Colonic mucosa (tissue), 4 donors: Measurements from ENCODE around the gene KIF24. TPM values are rescaled to one million over a fixed set of nuclear protein-coding genes. Genes with fewer than 3 reads are reported as not detected.
"Not testable (repeated sequence)": the region's sequence is repeated elsewhere in the genome, so short reads cannot be mapped to it uniquely, and the experiment has no call there.

ENCODE experiments used
- DNase-seq: peaks from one replicate; pipeline ENCODE4 v3.0.0-alpha.2; 2020
- H3K27ac ChIP-seq: fragments of 200-600 bp; one replicate; pipeline ENCODE4 v1.8.0; 2021
- H3K27me3 ChIP-seq: fragments of 200-600 bp; one replicate; pipeline ENCODE4 v1.8.0; 2021
- H3K36me3 ChIP-seq: fragments of 200-600 bp; one replicate; pipeline ENCODE4 v1.8.0; 2021
- H3K4me1 ChIP-seq: fragments of 200-600 bp; one replicate; pipeline ENCODE4 v1.8.0; 2021; ENCODE audit warnings: mild to moderate bottlenecking
- H3K4me3 ChIP-seq: fragments of 200-600 bp; one replicate; pipeline ENCODE4 v1.8.0; 2021
- H3K9ac ChIP-seq, 2 donors: one replicate each; pipeline ENCODE4 v1.7.0; 2013; ENCODE audit warnings: control low read depth in 2 of 2, low read depth in 2 of 2, low read length in 2 of 2
- H3K9me3 ChIP-seq: fragments of 200-600 bp; one replicate; pipeline ENCODE4 v1.8.0; 2021
- CTCF ChIP-seq: fragments of 200-600 bp; IDR thresholded peaks from one replicate; pipeline ENCODE4 v1.8.0; 2022; ENCODE audit warnings: antibody characterized with exemption, mild to moderate bottlenecking
- intact Hi-C: fragments of 100-400 bp; cut with DNase I; formaldehyde crosslinking; loops from one replicate; pipeline ENCODE4 v1.14.1; 2022
- total RNA-seq, 2 donors: library from RNA; stranded (reverse); fragmentation: NEBNext Ultra II Directional in 1 of 2; extraction: Animal tissue kit (Norgen Biotek cat#: 25700) in 1 of 2; gene quantifications; one replicate each; pipeline ENCODE4 v1.2.1, GENCODE V29; 2021
- donor health status: healthy.
- donor health status: DM: no; HTN: no; CAD: no.
- donor health status: DM: no; HTN: no; CAD: no.

KIF24 gene
- total RNA-seq, 2 donors from 2014 or later: 2.2 to 7.3 TPM

- Histone ChIP-seq H3K36me3 (no peaks in the 10 kb centered on the region), H3K9me3 (no peaks in the 10 kb centered on the region), H3K9ac (no peak overlapping the region), H3K27me3 (no peaks in the 10 kb centered on the region), H3K27ac (no peak overlapping the region), H3K4me3 (no peak overlapping the region), H3K4me1 (no peaks in the 10 kb centered on the region)
- TF ChIP-seq CTCF: no peak
- intact Hi-C loops: no loop called here
- no peak for DNase-seq
Observed at GRCh38 chr9:34372467-34373011, 43.5 kb upstream of the KIF24 start.

GRCh38 chr9:34371886-34372466 is 42.9 kb upstream of the KIF24 start:
- no peak for DNase-seq

GRCh38 chr9:34370970-34371880 is 42.2 kb upstream of the KIF24 start:
- intact Hi-C loops: no loop called here
- no peak for TF ChIP-seq CTCF
- Histone ChIP-seq H3K27ac (no peak overlapping the region), H3K9ac (no peak overlapping the region), H3K27me3 (no peaks in the 10 kb centered on the region), H3K4me1 (no peaks in the 10 kb centered on the region), H3K9me3 (no peaks in the 10 kb centered on the region), H3K36me3 (no peaks in the 10 kb centered on the region), H3K4me3 (no peak overlapping the region)
- no peak for DNase-seq

More at GRCh38 chr9:34371886-34372466, 42.9 kb upstream of the KIF24 start:
- Histone ChIP-seq H3K4me3 (no peak overlapping the region), H3K4me1 (no peaks in the 10 kb centered on the region), H3K9me3 (no peaks in the 10 kb centered on the region), H3K27ac (no peak overlapping the region), H3K36me3 (no peaks in the 10 kb centered on the region), H3K9ac (no peak overlapping the region), H3K27me3 (no peaks in the 10 kb centered on the region)
- no peak for TF ChIP-seq CTCF
- intact Hi-C loops: no loop called here

GRCh38 chr9:34370335-34370969 is 41.4 kb upstream of the KIF24 start:
- Histone ChIP-seq H3K27me3 (no peaks in the 10 kb centered on the region), H3K9me3 (no peaks in the 10 kb centered on the region), H3K36me3 (no peaks in the 10 kb centered on the region), H3K4me1 (no peaks in the 10 kb centered on the region), H3K4me3 (no peak overlapping the region), H3K27ac (no peak overlapping the region), H3K9ac (no peak overlapping the region)
- no peak for TF ChIP-seq CTCF
- DNase-seq: no peak
- intact Hi-C loops: no loop called here

- Histone ChIP-seq H3K4me3 (no peak overlapping the region), H3K9ac (no peak overlapping the region), H3K9me3 (no peaks in the 10 kb centered on the region), H3K27me3 (no peaks in the 10 kb centered on the region), H3K27ac (no peak overlapping the region), H3K36me3 (no peaks in the 10 kb centered on the region), H3K4me1 (no peaks in the 10 kb centered on the region)
- no peak for DNase-seq
- intact Hi-C loops: no loop called here
- TF ChIP-seq CTCF: no peak
Observed at GRCh38 chr9:34369636-34370035, 40.6 kb upstream of the KIF24 start.

- H3K27me3 ChIP-seq, H3K4me1 ChIP-seq, H3K9ac ChIP-seq, H3K27ac ChIP-seq, intact Hi-C loops, H3K36me3 ChIP-seq, H3K9me3 ChIP-seq, H3K4me3 ChIP-seq, DNase-seq: not testable (repeated sequence)
Observed at GRCh38 chr9:34368796-34369195, 39.7 kb upstream of the KIF24 start.

- H3K9me3 ChIP-seq, intact Hi-C loops, H3K4me3 ChIP-seq, DNase-seq, H3K27ac ChIP-seq, H3K27me3 ChIP-seq, H3K4me1 ChIP-seq, H3K36me3 ChIP-seq, H3K9ac ChIP-seq: not testable (repeated sequence)
Observed at GRCh38 chr9:34367751-34368410, 38.8 kb upstream of the KIF24 start.
